ENCODE measurements around the gene OR2A7.

DNA sequence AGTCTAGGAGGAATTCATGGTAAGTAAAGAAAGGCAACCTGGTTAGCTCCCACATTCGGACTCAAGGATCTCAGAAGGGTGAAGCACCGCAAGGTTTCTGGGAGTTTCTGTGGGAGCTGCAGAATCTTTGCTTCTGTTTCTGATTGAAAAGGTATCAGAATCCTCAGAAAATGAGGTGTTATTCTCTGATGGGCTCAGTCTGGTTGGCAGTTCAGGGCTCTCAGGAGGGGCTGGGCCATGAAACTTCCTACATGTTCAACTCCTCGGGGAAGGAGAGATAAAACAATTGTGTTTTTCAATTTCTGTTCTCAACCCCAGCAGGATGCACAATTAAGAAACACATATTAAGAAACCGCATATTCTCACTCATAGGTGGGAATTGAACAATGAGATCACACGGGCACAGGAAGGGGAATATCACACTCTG, 9.1 kb downstream of the OR2A7 start:
- TF ChIP-seq SUZ12 (IDR thresholded peaks at IDR 0.05; ENCODE audit: extremely low read depth, insufficient read depth, insufficient read length) (no peak), ZNF274 (IDR thresholded peaks at IDR 0.05; ENCODE audit: low read depth, low read length) (no peak), YY1 (IDR thresholded peaks at IDR 0.05; ENCODE audit: insufficient read depth, insufficient read length) (no peak)

All from NT2/D1 (cell line).